Tibial nerve (tissue), 4 donors: ENCODE data around the gene CDH4. TPM values are rescaled to one million over a fixed set of nuclear protein-coding genes. Genes with fewer than 3 reads are reported as not detected.

ENCODE experiments used
- DNase-seq, 2 donors: peaks; one replicate each; pipeline ENCODE4 v3.0.0-alpha.2; 2019; ENCODE audit warnings: low spot score in 2 of 2
- H3K27ac ChIP-seq, 4 donors: fragments of 200-600 bp; sonication (generic) in 3 of 4; one replicate each; pipeline ENCODE4 v1.5.1; 2017 to 2019; ENCODE audit warnings: mild to moderate bottlenecking in 1 of 4
- H3K27me3 ChIP-seq, 2 donors: fragments of 200-600 bp; sonication (generic) in 1 of 2; one replicate each; pipeline versions ENCODE4 v1.5.1 to v1.6.0; 2017 to 2019
- H3K36me3 ChIP-seq, 3 donors: fragments of 200-600 bp; sonication (generic); one replicate each; pipeline ENCODE4 v1.5.1; 2018 to 2019
- H3K4me1 ChIP-seq, 4 donors: fragments of 200-600 bp; sonication (generic) in 3 of 4; one replicate each; pipeline ENCODE4 v1.5.1; 2017 to 2019
- H3K4me3 ChIP-seq, 4 donors: fragments of 200-600 bp; sonication (generic) in 3 of 4; one replicate each; pipeline ENCODE4 v1.5.1; 2017 to 2019; ENCODE audit warnings: mild to moderate bottlenecking in 1 of 4, moderate library complexity in 1 of 4
- H3K9me3 ChIP-seq, 4 donors: fragments of 200-600 bp; sonication (generic) in 3 of 4; one replicate each; pipeline ENCODE4 v1.5.1; 2017 to 2019
- CTCF ChIP-seq, 5 experiments: fragments of 200-600 bp in 3 of 5; fragments of 450-650 bp in 2 of 5; sonication (generic) in 3 of 5; IDR thresholded peaks; one replicate each; pipeline ENCODE4 v1.5.1; 2016 to 2019; ENCODE audit warnings: antibody characterized with exemption in 5 of 5, mild to moderate bottlenecking in 3 of 5, moderate library complexity in 2 of 5
- EP300 ChIP-seq, 2 donors: sonication (generic); formaldehyde crosslinking; IDR thresholded peaks; one replicate each; pipeline ENCODE4 v1.6.1; 2017; ENCODE audit warnings: antibody characterized with exemption in 2 of 2, mild to moderate bottlenecking in 1 of 2
- POLR2A ChIP-seq, 2 donors: fragments of 450-650 bp; IDR thresholded peaks; one replicate each; pipeline ENCODE4 v1.6.1; 2017; ENCODE audit warnings: antibody characterized with exemption in 2 of 2, mild to moderate bottlenecking in 2 of 2, moderate library complexity in 2 of 2
- WGBS, 2 donors: methylation state at CpG; one replicate each; pipeline ENCODE4 v1.1.5; 2018; 5-methylcytosine and 5-hydroxymethylcytosine counted together
- total RNA-seq, 4 donors: library from RNA; depleted of rRNA; stranded (reverse); fragments of >200 nt; gene quantifications; one replicate each; pipeline ENCODE4 v1.1.0, GENCODE V29; 2016

Gene CDH4
- total RNA-seq, 4 donors from 2014 or later, result 0.78 to 2.3 (median 1.0) TPM

GRCh38 chr20:61372137-61373054, 120.3 kb downstream of the CDH4 start:
- peaks cover 0 to 3% (median 0%) of the 10 kb centered on the region in 4 donors for H3K9me3 ChIP-seq
- H3K27me3 ChIP-seq, result no peaks in the 10 kb centered on the region
- H3K4me3 ChIP-seq, result no peak overlapping the region
- H3K36me3 ChIP-seq, result no peaks in the 10 kb centered on the region
- no peak overlapping the region for H3K27ac ChIP-seq
- no peaks in the 10 kb centered on the region for H3K4me1 ChIP-seq
- 85 to 88% methylated on average over 25 of the region's 25 CpGs for WGBS, 2 donors
- no peak for DNase-seq
- TF ChIP-seq POLR2A (IDR thresholded peaks at IDR 0.05) (no peak), EP300 (IDR thresholded peaks at IDR 0.05) (no peak), CTCF (IDR thresholded peaks at IDR 0.05) (no peak)

GRCh38 chr20:61373055-61373399, 121.0 kb downstream of the CDH4 start:
- Histone ChIP-seq H3K4me3 (no peak overlapping the region), H3K36me3 (no peaks in the 10 kb centered on the region), H3K4me1 (no peaks in the 10 kb centered on the region), H3K27ac (no peak overlapping the region), H3K9me3 (peaks cover 0 to 3% (median 0%) of the 10 kb centered on the region in 4 donors), H3K27me3 (no peaks in the 10 kb centered on the region)
- no peak for TF ChIP-seq CTCF (IDR thresholded peaks at IDR 0.05)
- TF ChIP-seq POLR2A (IDR thresholded peaks at IDR 0.05), result no peak
- no peak for TF ChIP-seq EP300 (IDR thresholded peaks at IDR 0.05)
- 60 to 61% methylated on average over 10 of the region's 10 CpGs for WGBS, 2 donors
- DNase-seq, result no peak

- no peaks in the 10 kb centered on the region for H3K4me1 ChIP-seq
- TF ChIP-seq CTCF (IDR thresholded peaks at IDR 0.05), result no peak
- TF ChIP-seq POLR2A (IDR thresholded peaks at IDR 0.05), result no peak
- H3K27me3 ChIP-seq, result no peaks in the 10 kb centered on the region
- peaks cover 0 to 3% (median 0%) of the 10 kb centered on the region in 4 donors for H3K9me3 ChIP-seq
- H3K36me3 ChIP-seq, result no peaks in the 10 kb centered on the region
- no peak overlapping the region for H3K4me3 ChIP-seq
- DNase-seq, result no peak
- no peak overlapping the region for H3K27ac ChIP-seq
- WGBS, 2 donors, result 86 to 90% methylated on average over 19 of the region's 19 CpGs
Observed at GRCh38 chr20:61373956-61374545, 122.0 kb downstream of the CDH4 start.

GRCh38 chr20:61376541-61377240, 124.6 kb downstream of the CDH4 start:
- no peaks in the 10 kb centered on the region for H3K27me3 ChIP-seq
- no peak for DNase-seq
- WGBS, 2 donors, result 92 to 93% methylated on average over 12 of the region's 12 CpGs

More at GRCh38 chr20:61376541-61377240, 124.6 kb downstream of the CDH4 start:
- Histone ChIP-seq H3K27ac (no peak overlapping the region), H3K4me3 (no peak overlapping the region), H3K36me3 (no peaks in the 10 kb centered on the region), H3K4me1 (no peaks in the 10 kb centered on the region), H3K9me3 (peaks cover 0 to 3% (median 0%) of the 10 kb centered on the region in 4 donors)
- no peak for TF ChIP-seq POLR2A (IDR thresholded peaks at IDR 0.05)
- TF ChIP-seq EP300 (IDR thresholded peaks at IDR 0.05), result no peak
- TF ChIP-seq CTCF (IDR thresholded peaks at IDR 0.05), result no peak
